Neural progenitor cell (in vitro differentiated cells): ENCODE data around the gene GART. TPM values are rescaled to one million over a fixed set of nuclear protein-coding genes. Genes with fewer than 3 reads are reported as not detected.
"Not testable (repeated sequence)": the region's sequence is repeated elsewhere in the genome, so short reads cannot be mapped to it uniquely, and the experiment has no call there.

Source experiments
- DNase-seq: peaks from one replicate; pipeline ENCODE4 v3.0.0-alpha.2; 2016; ENCODE audit warnings: low spot score
- H2AFZ ChIP-seq: fragments of 200-600 bp; sonication (generic); replicated peaks from 2 replicates; pipeline ENCODE4 v1.6.1; 2016; ENCODE audit warnings: antibody characterized with exemption
- H3F3A ChIP-seq: fragments of 200-600 bp; sonication (generic); 2 replicates; pipeline ENCODE4 v1.6.1; 2016; ENCODE audit warnings: antibody characterized with exemption, low read depth
- H3K27ac ChIP-seq: fragments of 200-600 bp; sonication (generic); 2 replicates; pipeline ENCODE4 v1.5.1; 2016; ENCODE audit warnings: mild to moderate bottlenecking
- H3K27me3 ChIP-seq: fragments of 200-600 bp; sonication (generic); 2 replicates; pipeline ENCODE4 v1.6.1; 2016; ENCODE audit warnings: mild to moderate bottlenecking, moderate library complexity
- H3K36me3 ChIP-seq: fragments of 200-600 bp; sonication (generic); 2 replicates; pipeline ENCODE4 v1.5.1; 2016
- H3K4me1 ChIP-seq: fragments of 200-600 bp; sonication (generic); 2 replicates; pipeline ENCODE4 v1.6.1; 2016; ENCODE audit warnings: mixed run types
- H3K4me2 ChIP-seq: fragments of 200-600 bp; sonication (generic); 2 replicates; pipeline ENCODE4 v1.6.1; 2016
- H3K4me3 ChIP-seq: fragments of 200-600 bp; sonication (generic); 2 replicates; pipeline ENCODE4 v1.5.1; 2016
- H3K79me2 ChIP-seq: fragments of 200-600 bp; sonication (generic); 2 replicates; pipeline ENCODE4 v1.6.1; 2016; ENCODE audit warnings: low read depth
- H3K9ac ChIP-seq: fragments of 200-600 bp; sonication (generic); 2 replicates; pipeline ENCODE4 v1.6.1; 2016
- H3K9me3 ChIP-seq: fragments of 200-600 bp; sonication (generic); 2 replicates; pipeline ENCODE4 v1.5.1; 2016; ENCODE audit warnings: low read depth
- H4K20me1 ChIP-seq: fragments of 200-600 bp; sonication (generic); 2 replicates; pipeline ENCODE4 v1.6.1; 2016; ENCODE audit warnings: low read depth
- H3K27ac Mint-ChIP-seq: 3 replicates; pipeline ENCODE4 v1.8.0; 2021; ENCODE audit warnings: mixed read lengths
- H3K27me3 Mint-ChIP-seq: 2 replicates; pipeline ENCODE4 v1.8.0; 2022; ENCODE audit warnings: low read depth, mild to moderate bottlenecking, inconsistent platforms, moderate library complexity, mixed read lengths; ENCODE audit not compliant: insufficient read depth
- H3K36me3 Mint-ChIP-seq: 3 replicates; pipeline ENCODE4 v1.8.0; 2021; ENCODE audit warnings: mixed read lengths
- H3K4me1 Mint-ChIP-seq: 3 replicates; pipeline ENCODE4 v1.8.0; 2021; ENCODE audit warnings: mixed read lengths
- H3K4me3 Mint-ChIP-seq: 3 replicates; pipeline ENCODE4 v1.8.0; 2021; ENCODE audit warnings: mild to moderate bottlenecking, moderate library complexity, mixed read lengths
- H3K9me3 Mint-ChIP-seq: 3 replicates; pipeline ENCODE4 v1.8.0; 2020; ENCODE audit warnings: mixed read lengths
- EZH2 ChIP-seq: fragments of 200-600 bp; sonication (generic); IDR thresholded peaks from 2 replicates; pipeline ENCODE4 v1.6.1; 2017; ENCODE audit warnings: antibody characterized with exemption, mild to moderate bottlenecking, moderate library complexity
- EZH2phosphoT487 ChIP-seq: fragments of 200-600 bp; sonication (generic); IDR thresholded peaks from 2 replicates; pipeline ENCODE4 v1.6.1; 2017; ENCODE audit warnings: antibody characterized with exemption
- total RNA-seq: library from RNA; depleted of rRNA; stranded (reverse); fragments of >200 nt; gene quantifications from 2 replicates; pipeline ENCODE4 v1.2.3, GENCODE V29; 2015; ENCODE audit warnings: low replicate concordance
- TF ChIP-seq, protein P1 (sequence below): fragments of 200-600 bp; sonication (generic); IDR thresholded peaks from 2 replicates; pipeline ENCODE4 v1.5.1; 2017; ENCODE audit warnings: antibody characterized with exemption, mild to moderate bottlenecking

The GART gene
- total RNA-seq, 1 donor from 2014 or later = 129 TPM

DNA sequence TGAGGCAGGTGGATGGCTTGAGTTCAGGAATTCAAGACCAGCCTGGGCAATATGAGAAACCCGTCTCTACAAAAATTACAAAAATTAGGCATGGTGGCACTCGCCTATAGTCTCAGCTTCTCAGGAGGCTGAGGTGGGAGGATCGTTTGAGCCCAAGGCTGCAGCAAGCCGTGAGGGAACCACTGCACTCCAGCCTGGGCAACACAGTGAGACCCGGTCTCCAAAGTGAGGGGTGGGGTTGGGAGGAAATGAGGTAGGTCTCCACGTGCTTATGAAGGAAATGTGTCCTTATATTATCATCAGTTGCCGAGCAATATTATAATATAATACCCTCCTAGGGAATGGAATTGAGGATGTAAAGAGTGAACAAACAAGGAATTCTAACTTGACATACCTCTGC, 64.9 kb downstream of the GART start:
- peaks cover 5% of the 10 kb centered on the region for H3K27me3 ChIP-seq
- no peak overlapping the region for H3K9ac ChIP-seq
- no peaks in the 10 kb centered on the region for H3K9me3 ChIP-seq
- no peak for TF ChIP-seq EZH2phosphoT487
- TF ChIP-seq EZH2 = no peak
- TF ChIP-seq, protein P1, sequence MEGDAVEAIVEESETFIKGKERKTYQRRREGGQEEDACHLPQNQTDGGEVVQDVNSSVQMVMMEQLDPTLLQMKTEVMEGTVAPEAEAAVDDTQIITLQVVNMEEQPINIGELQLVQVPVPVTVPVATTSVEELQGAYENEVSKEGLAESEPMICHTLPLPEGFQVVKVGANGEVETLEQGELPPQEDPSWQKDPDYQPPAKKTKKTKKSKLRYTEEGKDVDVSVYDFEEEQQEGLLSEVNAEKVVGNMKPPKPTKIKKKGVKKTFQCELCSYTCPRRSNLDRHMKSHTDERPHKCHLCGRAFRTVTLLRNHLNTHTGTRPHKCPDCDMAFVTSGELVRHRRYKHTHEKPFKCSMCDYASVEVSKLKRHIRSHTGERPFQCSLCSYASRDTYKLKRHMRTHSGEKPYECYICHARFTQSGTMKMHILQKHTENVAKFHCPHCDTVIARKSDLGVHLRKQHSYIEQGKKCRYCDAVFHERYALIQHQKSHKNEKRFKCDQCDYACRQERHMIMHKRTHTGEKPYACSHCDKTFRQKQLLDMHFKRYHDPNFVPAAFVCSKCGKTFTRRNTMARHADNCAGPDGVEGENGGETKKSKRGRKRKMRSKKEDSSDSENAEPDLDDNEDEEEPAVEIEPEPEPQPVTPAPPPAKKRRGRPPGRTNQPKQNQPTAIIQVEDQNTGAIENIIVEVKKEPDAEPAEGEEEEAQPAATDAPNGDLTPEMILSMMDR = no peak
- Mint-ChIP-seq H3K4me1 (peaks cover 16% of the 10 kb centered on the region), H3K27me3 (peaks cover 9% of the 10 kb centered on the region), H3K4me3 (peak overlapping the region; percentile 67), H3K36me3 (peaks cover 3% of the 10 kb centered on the region), H3K27ac (no peak overlapping the region), H3K9me3 (peaks cover 13% of the 10 kb centered on the region)
- H3K4me2 ChIP-seq = no peak overlapping the region
- H3K27ac ChIP-seq = no peak overlapping the region
- DNase-seq = no peak
- peaks cover 11% of the 10 kb centered on the region for H4K20me1 ChIP-seq
- no peaks in the 10 kb centered on the region for H3K36me3 ChIP-seq
- H3K4me1 ChIP-seq = peaks cover 9% of the 10 kb centered on the region
- peaks cover 46% of the 10 kb centered on the region for H3K79me2 ChIP-seq
- no peak overlapping the region for H2AFZ ChIP-seq
- peaks cover 30% of the 10 kb centered on the region for H3F3A ChIP-seq
- no peak overlapping the region for H3K4me3 ChIP-seq

DNA sequence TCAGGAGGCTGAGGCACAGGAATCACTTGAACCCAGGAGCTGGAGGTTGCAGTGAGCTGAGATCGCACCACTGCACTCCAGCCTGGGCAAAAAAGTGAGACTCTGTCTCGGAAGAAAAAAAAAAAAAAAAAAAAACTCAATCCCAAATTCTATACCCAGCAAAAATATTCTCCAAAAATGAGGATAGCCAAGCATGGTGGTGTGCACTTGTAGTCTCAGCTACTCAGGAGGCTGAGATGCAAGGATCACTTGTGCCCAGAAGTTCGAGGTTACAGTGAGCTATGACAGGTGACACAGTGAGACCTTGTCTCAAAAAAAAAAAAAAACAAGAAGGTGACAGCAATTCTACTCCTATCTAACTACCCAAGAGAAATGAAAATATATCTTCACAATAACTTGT, 68.6 kb downstream of the GART start:
- TF ChIP-seq, protein P1 = no peak
- TF ChIP-seq EZH2 = no peak
- TF ChIP-seq EZH2phosphoT487 = no peak
- no peak overlapping the region for H3K4me2 ChIP-seq
- H3K36me3 ChIP-seq = no peaks in the 10 kb centered on the region
- H3K9me3 ChIP-seq = no peaks in the 10 kb centered on the region
- peaks cover 1% of the 10 kb centered on the region for H3K4me1 ChIP-seq
- H3K27ac ChIP-seq = no peak overlapping the region
- H3F3A ChIP-seq = peaks cover 3% of the 10 kb centered on the region
- Mint-ChIP-seq H3K4me1 (peaks cover 6% of the 10 kb centered on the region), H3K9me3 (peaks cover 13% of the 10 kb centered on the region), H3K27me3 (peaks cover 3% of the 10 kb centered on the region), H3K36me3 (peaks cover 3% of the 10 kb centered on the region), H3K27ac (no peak overlapping the region), H3K4me3 (no peak overlapping the region)
- peaks cover 44% of the 10 kb centered on the region for H3K79me2 ChIP-seq
- H3K4me3 ChIP-seq = no peak overlapping the region
- no peak overlapping the region for H3K9ac ChIP-seq
- no peak for DNase-seq
- H3K27me3 ChIP-seq = peaks cover 1% of the 10 kb centered on the region
- H2AFZ ChIP-seq = no peak overlapping the region
- peaks cover 4% of the 10 kb centered on the region for H4K20me1 ChIP-seq

GRCh38 chr21:33470701-33471100, 71.2 kb downstream of the GART start:
- Histone ChIP-seq H3K27me3 (no peaks in the 10 kb centered on the region), H3K27ac (no peak overlapping the region), H2AFZ (no peak overlapping the region), H3K4me1 (no peaks in the 10 kb centered on the region), H3K4me3 (no peak overlapping the region), H3F3A (no peaks in the 10 kb centered on the region), H4K20me1 (no peaks in the 10 kb centered on the region), H3K36me3 (no peaks in the 10 kb centered on the region), H3K79me2 (peaks cover 25% of the 10 kb centered on the region), H3K9ac (no peak overlapping the region), H3K4me2 (no peak overlapping the region), H3K9me3 (no peaks in the 10 kb centered on the region)
- Mint-ChIP-seq H3K27me3 (no peaks in the 10 kb centered on the region), H3K4me3 (no peak overlapping the region), H3K36me3 (peaks cover 3% of the 10 kb centered on the region), H3K27ac (no peak overlapping the region), H3K4me1 (no peaks in the 10 kb centered on the region), H3K9me3 (peaks cover 13% of the 10 kb centered on the region)
- no peak for DNase-seq
- TF ChIP-seq EZH2 = no peak
- TF ChIP-seq EZH2phosphoT487 = no peak
- TF ChIP-seq, protein P1 = no peak

DNA sequence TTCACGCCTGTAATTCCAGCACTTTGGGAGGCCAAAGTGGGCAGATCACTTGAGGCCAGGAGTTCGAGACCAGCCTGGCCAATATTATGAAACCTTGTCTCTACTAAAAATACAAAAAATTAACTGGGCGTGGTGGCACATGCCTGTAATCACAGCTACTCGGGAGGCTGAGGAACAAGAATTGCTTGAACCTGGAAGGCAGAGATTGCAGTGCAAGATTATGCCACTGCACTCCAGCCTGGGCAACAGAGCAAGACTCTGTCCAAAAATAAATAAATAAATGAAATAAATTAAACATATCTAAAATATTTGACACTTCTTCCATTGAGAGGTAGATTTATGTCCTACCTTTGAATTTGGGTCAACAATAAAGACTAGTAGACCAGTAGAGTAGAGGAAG, 72.7 kb downstream of the GART start:
- not testable (repeated sequence) for H3F3A ChIP-seq, H3K27me3 Mint-ChIP-seq, H4K20me1 ChIP-seq, H3K36me3 ChIP-seq, H3K4me2 ChIP-seq, H3K27me3 ChIP-seq, H3K27ac Mint-ChIP-seq, H3K9me3 ChIP-seq, H3K4me3 Mint-ChIP-seq, H2AFZ ChIP-seq, H3K4me1 ChIP-seq, H3K27ac ChIP-seq, DNase-seq, H3K36me3 Mint-ChIP-seq, H3K4me1 Mint-ChIP-seq, H3K4me3 ChIP-seq, H3K9ac ChIP-seq
- H3K79me2 ChIP-seq = peaks cover 22% of the 10 kb centered on the region
- H3K9me3 Mint-ChIP-seq = peaks cover 12% of the 10 kb centered on the region
